Measurements from ENCODE around the gene LYRM4.

The LYRM4 gene

DNA sequence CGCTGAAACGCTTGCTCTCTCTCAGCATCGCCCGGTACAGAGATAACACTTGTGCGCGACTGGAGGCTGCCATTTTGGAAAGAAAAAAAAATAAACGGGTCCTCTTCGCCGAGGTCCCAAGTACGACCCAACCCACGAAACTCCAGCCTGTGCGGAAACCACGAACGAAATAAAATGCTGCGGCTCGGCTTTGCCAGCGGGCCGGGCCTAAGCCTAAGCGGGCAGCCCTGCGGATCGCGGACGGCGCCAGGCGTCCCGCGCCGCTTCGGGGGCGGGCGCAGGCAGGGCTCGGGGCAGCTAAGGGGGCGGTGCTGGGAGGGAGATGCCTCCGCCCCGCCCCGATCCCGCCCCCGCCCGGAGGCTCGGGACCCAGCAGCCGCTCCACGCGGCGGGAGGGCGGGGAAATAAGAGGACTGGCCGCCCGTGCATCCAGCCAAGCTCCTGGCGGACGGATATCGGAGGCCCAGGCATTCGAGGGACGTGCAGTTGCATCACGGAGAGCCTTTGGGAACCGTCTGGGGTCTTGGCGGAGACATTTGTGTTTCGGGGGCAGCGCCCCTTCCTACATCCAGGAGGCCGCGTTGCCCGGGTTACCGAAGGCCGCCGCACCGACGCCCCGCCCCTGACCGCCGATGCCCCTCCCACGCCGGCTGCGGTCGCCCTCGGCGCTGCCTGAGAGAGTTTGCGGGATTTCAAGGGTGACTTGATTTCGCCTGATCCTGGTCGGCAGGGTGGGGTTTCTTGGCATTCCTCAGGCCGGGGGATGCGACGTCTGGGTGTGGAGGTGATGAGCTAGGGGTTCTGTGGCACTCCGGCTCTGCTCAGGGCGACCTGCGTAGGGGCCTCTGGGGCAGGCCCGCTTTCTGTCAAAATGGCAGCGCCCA, at the start of gene LYRM4, which contains the start of gene FARS2:
Gene LYRM4, minus strand, starts transcription at position 290 of the 884 bp plus-strand sequence. Its CDS starts 217 bp downstream, at position 73.
Gene FARS2, plus strand, starts transcription at position 853 of the 884 bp plus-strand sequence.
- DNase-seq, result peak; percentile 94 to 97
- TF ChIP-seq POLR2A (IDR thresholded peaks at IDR 0.05; ENCODE audit: low read length), result peak; percentile 48
- TF ChIP-seq GATA1 (IDR thresholded peaks at IDR 0.05; ENCODE audit: low read depth, low read length), result no peak

DNA sequence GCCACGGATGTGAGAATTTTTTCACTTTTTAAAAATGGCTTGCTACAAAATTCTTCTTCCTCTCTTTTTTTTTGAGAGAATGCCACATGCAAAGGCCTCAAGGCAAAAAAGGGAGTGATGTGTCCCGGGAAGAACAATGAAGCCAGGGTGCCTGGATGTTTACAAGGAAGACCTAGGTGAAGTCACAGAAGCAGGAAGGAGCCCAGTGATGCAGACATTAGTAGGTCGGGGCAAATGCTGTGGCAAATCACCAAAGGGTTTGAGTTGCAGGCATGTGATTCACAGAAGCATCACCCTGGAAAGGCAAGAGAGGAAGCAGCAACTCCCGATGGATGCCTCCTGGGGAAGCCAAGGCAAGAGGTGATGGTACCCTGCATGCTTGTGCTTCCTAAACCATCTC, 47.3 kb upstream of the LYRM4 start:
- TF ChIP-seq POLR2A (IDR thresholded peaks at IDR 0.05; ENCODE audit: low read length) (no peak), GATA1 (IDR thresholded peaks at IDR 0.05; ENCODE audit: low read depth, low read length) (no peak)
- DNase-seq, result no peak

DNA sequence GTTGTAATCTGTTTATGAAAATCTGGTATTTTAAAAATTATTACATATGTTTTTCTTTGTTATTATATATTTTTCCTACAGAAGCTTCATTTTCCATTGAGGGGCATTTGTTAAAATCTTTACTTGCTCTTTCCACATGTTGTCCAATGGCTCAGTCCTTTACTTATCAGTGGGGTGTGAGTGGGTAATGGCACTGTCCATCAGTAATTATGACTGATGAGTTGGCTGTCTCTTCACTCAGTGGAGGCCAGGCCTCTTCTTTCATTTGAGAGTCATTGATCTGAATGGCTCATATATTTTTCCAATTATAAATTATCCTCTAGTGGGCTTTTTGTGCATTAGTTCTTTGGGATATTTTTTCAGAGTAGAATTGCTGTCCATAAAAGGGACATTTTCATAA, 46.3 kb upstream of the LYRM4 start:
- no peak for DNase-seq
- TF ChIP-seq POLR2A (IDR thresholded peaks at IDR 0.05; ENCODE audit: low read length) (no peak), GATA1 (IDR thresholded peaks at IDR 0.05; ENCODE audit: low read depth, low read length) (no peak)

DNA sequence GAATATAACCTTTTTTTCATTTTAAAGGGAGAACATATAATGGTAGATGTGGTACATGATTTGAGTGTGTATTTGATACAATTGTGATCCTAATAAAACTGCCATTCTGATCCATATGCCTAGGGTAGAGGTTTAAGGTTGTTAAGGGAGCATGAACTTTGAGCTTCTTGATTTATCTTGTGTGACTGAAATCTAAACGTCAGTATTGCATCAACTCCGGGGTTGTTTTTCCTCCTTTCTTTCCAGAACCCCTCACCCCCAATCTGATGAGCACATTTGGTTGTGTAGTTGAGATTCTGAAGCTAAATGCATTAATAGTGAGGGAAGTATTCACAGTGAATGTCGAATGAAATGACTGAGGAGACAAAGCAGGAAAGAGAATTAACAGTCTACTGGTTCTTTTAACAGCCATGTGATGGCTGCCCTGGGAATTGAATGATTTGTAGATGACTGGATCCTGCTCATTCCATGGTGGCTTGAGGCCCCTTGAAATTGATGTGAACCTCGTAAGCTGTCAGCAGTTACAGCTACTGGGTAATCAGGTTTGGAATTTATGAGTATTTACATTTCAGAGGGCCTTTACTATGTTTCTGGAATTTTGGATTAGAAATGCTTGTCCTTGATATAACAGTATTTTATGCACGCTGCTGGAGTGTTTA, 45.3 kb upstream of the LYRM4 start:
- DNase-seq, result no peak
- no peak for TF ChIP-seq GATA1 (IDR thresholded peaks at IDR 0.05; ENCODE audit: low read depth, low read length)
- TF ChIP-seq POLR2A (IDR thresholded peaks at IDR 0.05; ENCODE audit: low read length), result no peak

DNA sequence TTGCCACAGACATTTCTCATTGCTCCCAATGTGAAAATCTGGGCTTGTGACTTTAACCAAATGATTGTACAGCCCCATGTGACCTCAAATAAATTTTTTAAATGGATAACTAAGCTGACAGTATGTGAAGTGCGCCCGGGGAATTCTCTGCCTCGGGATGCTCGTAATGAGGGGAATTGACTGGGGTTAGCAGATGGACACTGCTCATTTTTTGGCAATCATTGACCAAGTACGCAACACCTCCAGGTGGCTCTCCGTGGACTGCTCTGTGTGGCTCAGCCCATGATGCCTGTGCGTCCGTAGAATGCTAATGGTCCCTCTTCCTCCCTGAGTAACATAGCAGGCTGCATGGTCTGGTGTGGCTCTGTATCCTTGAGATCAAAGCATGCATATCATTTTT, 42.9 kb upstream of the LYRM4 start:
- DNase-seq, result no peak
- TF ChIP-seq POLR2A (IDR thresholded peaks at IDR 0.05; ENCODE audit: low read length) (no peak), GATA1 (IDR thresholded peaks at IDR 0.05; ENCODE audit: low read depth, low read length) (no peak)

DNA sequence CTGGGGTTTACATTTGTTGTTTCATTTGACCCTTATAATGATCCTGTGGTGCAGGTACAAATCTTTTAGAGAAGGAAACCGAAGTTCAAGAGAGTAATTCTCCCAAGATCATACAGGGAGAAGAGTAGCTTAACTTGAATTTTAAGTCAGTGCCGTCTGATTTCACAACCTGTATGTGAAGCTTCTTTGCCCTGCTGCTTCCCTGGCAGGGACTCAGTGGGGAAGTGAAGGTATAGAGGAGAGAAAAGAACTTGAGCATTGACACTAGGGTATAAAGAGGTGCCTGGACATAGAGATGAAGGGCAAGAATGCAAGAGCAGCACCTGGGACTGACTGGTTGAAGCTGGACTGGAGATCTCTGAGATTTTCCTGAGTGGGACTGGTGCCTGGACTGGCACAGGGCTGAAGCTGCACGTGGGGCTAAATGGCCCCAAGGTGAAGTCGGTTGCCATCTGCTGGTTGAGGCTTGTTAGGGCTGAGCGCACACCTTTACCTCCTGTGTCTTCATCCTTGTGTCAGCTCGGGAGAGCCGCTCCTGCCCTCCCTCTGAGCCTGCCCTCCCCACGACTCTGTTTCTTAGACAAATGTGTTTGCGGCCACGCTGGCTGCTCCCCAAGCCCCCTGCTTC, 42.4 kb upstream of the LYRM4 start:
- peak; percentile 15 to 50 for DNase-seq
- TF ChIP-seq GATA1 (IDR thresholded peaks at IDR 0.05; ENCODE audit: low read depth, low read length) (no peak), POLR2A (IDR thresholded peaks at IDR 0.05; ENCODE audit: low read length) (no peak)

- TF ChIP-seq POLR2A (IDR thresholded peaks at IDR 0.05; ENCODE audit: low read length) (no peak), GATA1 (IDR thresholded peaks at IDR 0.05; ENCODE audit: low read depth, low read length) (no peak)
- DNase-seq, result peak; percentile 64 to 83
Observed at GRCh38 chr6:5302220-5302946, 41.6 kb upstream of the LYRM4 start.

DNA sequence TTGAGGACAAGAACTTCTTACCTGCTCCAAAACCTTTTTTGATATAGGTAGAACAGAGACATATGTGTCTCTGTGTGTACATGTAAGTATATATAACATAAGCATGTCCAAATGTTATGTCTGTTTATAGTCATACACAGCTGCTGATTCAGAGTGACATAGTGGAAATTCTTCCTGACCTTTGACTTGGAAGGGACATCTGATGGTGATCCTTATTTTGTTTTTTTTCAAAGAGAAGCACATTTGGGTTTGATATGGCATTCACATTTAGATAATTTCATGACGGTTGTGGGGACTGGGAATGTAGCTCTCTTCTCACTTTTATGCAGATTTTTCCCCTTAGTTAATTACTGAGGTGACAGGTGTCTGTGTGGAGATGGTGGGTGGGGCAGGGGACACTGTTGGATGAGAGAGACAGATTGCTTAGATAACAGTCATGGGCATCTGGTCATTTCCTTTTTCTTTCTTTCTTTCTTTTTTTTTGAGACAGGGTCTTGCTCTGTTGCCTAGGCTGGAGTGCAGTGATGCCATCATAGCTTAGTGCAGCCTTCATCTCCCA, 39.5 kb upstream of the LYRM4 start:
- DNase-seq, result peak; percentile 10 to 52
- TF ChIP-seq GATA1 (IDR thresholded peaks at IDR 0.05; ENCODE audit: low read depth, low read length) (no peak), POLR2A (IDR thresholded peaks at IDR 0.05; ENCODE audit: low read length) (no peak)

- no peak for DNase-seq
- TF ChIP-seq GATA1 (IDR thresholded peaks at IDR 0.05; ENCODE audit: low read depth, low read length), result no peak
Observed at GRCh38 chr6:5295623-5296022, 34.9 kb upstream of the LYRM4 start.

GRCh38 chr6:5294392-5295211, 33.9 kb upstream of the LYRM4 start:
- TF ChIP-seq GATA1 (IDR thresholded peaks at IDR 0.05; ENCODE audit: low read depth, low read length), result no peak
- no peak for TF ChIP-seq POLR2A (IDR thresholded peaks at IDR 0.05; ENCODE audit: low read length)
- DNase-seq, result peak; percentile 19

- DNase-seq, result no peak
- no peak for TF ChIP-seq GATA1 (IDR thresholded peaks at IDR 0.05; ENCODE audit: low read depth, low read length)
- TF ChIP-seq POLR2A (IDR thresholded peaks at IDR 0.05; ENCODE audit: low read length), result no peak
Observed at GRCh38 chr6:5293692-5294091, 32.9 kb upstream of the LYRM4 start.

- TF ChIP-seq POLR2A (IDR thresholded peaks at IDR 0.05; ENCODE audit: low read length) (no peak), GATA1 (IDR thresholded peaks at IDR 0.05; ENCODE audit: low read depth, low read length) (no peak)
- no peak for DNase-seq
Observed at GRCh38 chr6:5292154-5292553, 31.4 kb upstream of the LYRM4 start.

Measured in erythroblast (primary cell).